ENCODE results near the gene TMEM200A. TPM values are rescaled to one million over a fixed set of nuclear protein-coding genes. Genes with fewer than 3 reads are reported as not detected.

TMEM200A gene
- total RNA-seq, 1 experiment from 2014 or later = not detected

- Histone ChIP-seq H3K27ac (no peak overlapping the region), H4K20me1 (ENCODE audit: insufficient read depth) (no peaks in the 10 kb centered on the region), H3K4me3 (no peak overlapping the region), H3K9me3 (ENCODE audit: insufficient read depth, low read depth) (no peaks in the 10 kb centered on the region), H3K4me2 (no peak overlapping the region), H3K36me3 (ENCODE audit: low read depth) (no peaks in the 10 kb centered on the region), H2AFZ (no peak overlapping the region), H3K79me2 (ENCODE audit: low read depth) (no peaks in the 10 kb centered on the region), H3F3A (ENCODE audit: insufficient read depth, low read depth) (no peaks in the 10 kb centered on the region), H3K27me3 (ENCODE audit: insufficient read depth, low read depth) (peaks cover 14% of the 10 kb centered on the region; the same call in 1 of the 2 replicates), H3K4me1 (replicated peaks; ENCODE audit: insufficient read depth) (no peaks in the 10 kb centered on the region), H3K9me2 (ENCODE audit: insufficient read depth) (no peaks in the 10 kb centered on the region)
- peak in 1 of 2 experiments; percentile 32 for DNase-seq
- CTCF ChIA-PET = no interaction called here
- intact Hi-C loops (cut with micrococcal nuclease; ENCODE audit: unreplicated experiment) = no loop called here
- POLR2A ChIA-PET (ENCODE audit: unreplicated experiment) = no interaction called here
- TF ChIP-seq CTCF (conservative IDR thresholded peaks at IDR 0.05) (no peak), EZH2 (IDR thresholded peaks at IDR 0.05; ENCODE audit: low read depth) (no peak)
- no TSS peak for BruUV-seq (replicated peaks)
These were observed 6.1 kb upstream of the TMEM200A start for GRCh38 chr6:130359736-130360135.

GRCh38 chr6:130362128-130362527 lies 3.7 kb upstream of the TMEM200A start:
- DNase-seq = peak in 1 of 2 experiments; percentile 10
- intact Hi-C loops (cut with micrococcal nuclease; ENCODE audit: unreplicated experiment) = no loop called here
- Histone ChIP-seq H2AFZ (no peak overlapping the region), H3K79me2 (ENCODE audit: low read depth) (no peaks in the 10 kb centered on the region), H3K4me1 (replicated peaks; ENCODE audit: insufficient read depth) (no peaks in the 10 kb centered on the region), H3F3A (ENCODE audit: insufficient read depth, low read depth) (no peaks in the 10 kb centered on the region), H4K20me1 (ENCODE audit: insufficient read depth) (no peaks in the 10 kb centered on the region), H3K27ac (no peak overlapping the region), H3K4me3 (no peak overlapping the region), H3K27me3 (ENCODE audit: insufficient read depth, low read depth) (peaks cover 5% of the 10 kb centered on the region), H3K36me3 (ENCODE audit: low read depth) (no peaks in the 10 kb centered on the region), H3K9me3 (ENCODE audit: insufficient read depth, low read depth) (no peaks in the 10 kb centered on the region), H3K4me2 (no peak overlapping the region), H3K9me2 (ENCODE audit: insufficient read depth) (no peaks in the 10 kb centered on the region)
- ChIA-PET CTCF (no interaction called here), POLR2A (ENCODE audit: unreplicated experiment) (no interaction called here)
- TF ChIP-seq CTCF (conservative IDR thresholded peaks at IDR 0.05) (no peak), EZH2 (IDR thresholded peaks at IDR 0.05; ENCODE audit: low read depth) (no peak)
- BruUV-seq (replicated peaks) = no TSS peak

GRCh38 chr6:130364224-130364780 lies 1.5 kb upstream of the TMEM200A start:
- Histone ChIP-seq H3F3A (ENCODE audit: insufficient read depth, low read depth) (no peaks in the 10 kb centered on the region), H4K20me1 (ENCODE audit: insufficient read depth) (no peaks in the 10 kb centered on the region), H3K4me2 (no peak overlapping the region), H2AFZ (no peak overlapping the region), H3K4me1 (replicated peaks; ENCODE audit: insufficient read depth) (no peaks in the 10 kb centered on the region), H3K9me2 (ENCODE audit: insufficient read depth) (no peaks in the 10 kb centered on the region), H3K79me2 (ENCODE audit: low read depth) (no peaks in the 10 kb centered on the region), H3K36me3 (ENCODE audit: low read depth) (no peaks in the 10 kb centered on the region), H3K9me3 (ENCODE audit: insufficient read depth, low read depth) (no peaks in the 10 kb centered on the region), H3K27ac (no peak overlapping the region), H3K4me3 (no peak overlapping the region), H3K27me3 (ENCODE audit: insufficient read depth, low read depth) (peaks cover 19% of the 10 kb centered on the region)
- ChIA-PET POLR2A (ENCODE audit: unreplicated experiment) (no interaction called here), CTCF (no interaction called here)
- BruUV-seq (replicated peaks) = no TSS peak
- peak in 1 of 2 experiments; percentile 28 for DNase-seq
- TF ChIP-seq CTCF (conservative IDR thresholded peaks at IDR 0.05) = no peak
- TF ChIP-seq EZH2 (IDR thresholded peaks at IDR 0.05; ENCODE audit: low read depth) = no peak
- intact Hi-C loops (cut with micrococcal nuclease; ENCODE audit: unreplicated experiment) = no loop called here
